Mesothelial cell of epicardium (in vitro differentiated cells): ENCODE results near the gene DPP6. TPM values are rescaled to one million over a fixed set of nuclear protein-coding genes. Genes with fewer than 3 reads are reported as not detected.
"Not testable (repeated sequence)": the region's sequence is repeated elsewhere in the genome, so short reads cannot be mapped to it uniquely, and the experiment has no call there.

Source experiments
- DNase-seq, 2 experiments: peaks; one replicate each; pipeline ENCODE4 v3.0.0; 2021; ENCODE audit warnings: low spot score in 2 of 2; ENCODE audit not compliant: unreplicated experiment in 2 of 2
- H3K27ac Mint-ChIP-seq: 2 replicates; pipeline ENCODE4 v1.8.0; 2021; ENCODE audit warnings: mixed read lengths
- H3K27me3 Mint-ChIP-seq: 2 replicates; pipeline ENCODE4 v1.8.0; 2021; ENCODE audit warnings: low read depth, mixed read lengths
- H3K36me3 Mint-ChIP-seq: 2 replicates; pipeline ENCODE4 v1.8.0; 2021; ENCODE audit warnings: mixed read lengths
- H3K4me1 Mint-ChIP-seq: 2 replicates; pipeline ENCODE4 v1.8.0; 2021; ENCODE audit warnings: mixed read lengths
- H3K4me3 Mint-ChIP-seq: 2 replicates; pipeline ENCODE4 v1.8.0; 2021; ENCODE audit warnings: mild to moderate bottlenecking, moderate library complexity, mixed read lengths
- H3K9me3 Mint-ChIP-seq: 2 replicates; pipeline ENCODE4 v1.8.0; 2021; ENCODE audit warnings: mixed read lengths
- total RNA-seq: library from RNA; stranded (reverse); gene quantifications from 3 replicates; pipeline ENCODE4 v1.2.1, GENCODE V29; 2021
- TF ChIP-seq, protein P1 (sequence below): fragments of 200-600 bp; sonication (generic); IDR thresholded peaks from one replicate; pipeline ENCODE4 v1.5.0; 2021; ENCODE audit warnings: antibody characterized with exemption; ENCODE audit not compliant: unreplicated experiment

Gene DPP6
- total RNA-seq, 1 donor from 2014 or later, result 0.09 TPM

DNA sequence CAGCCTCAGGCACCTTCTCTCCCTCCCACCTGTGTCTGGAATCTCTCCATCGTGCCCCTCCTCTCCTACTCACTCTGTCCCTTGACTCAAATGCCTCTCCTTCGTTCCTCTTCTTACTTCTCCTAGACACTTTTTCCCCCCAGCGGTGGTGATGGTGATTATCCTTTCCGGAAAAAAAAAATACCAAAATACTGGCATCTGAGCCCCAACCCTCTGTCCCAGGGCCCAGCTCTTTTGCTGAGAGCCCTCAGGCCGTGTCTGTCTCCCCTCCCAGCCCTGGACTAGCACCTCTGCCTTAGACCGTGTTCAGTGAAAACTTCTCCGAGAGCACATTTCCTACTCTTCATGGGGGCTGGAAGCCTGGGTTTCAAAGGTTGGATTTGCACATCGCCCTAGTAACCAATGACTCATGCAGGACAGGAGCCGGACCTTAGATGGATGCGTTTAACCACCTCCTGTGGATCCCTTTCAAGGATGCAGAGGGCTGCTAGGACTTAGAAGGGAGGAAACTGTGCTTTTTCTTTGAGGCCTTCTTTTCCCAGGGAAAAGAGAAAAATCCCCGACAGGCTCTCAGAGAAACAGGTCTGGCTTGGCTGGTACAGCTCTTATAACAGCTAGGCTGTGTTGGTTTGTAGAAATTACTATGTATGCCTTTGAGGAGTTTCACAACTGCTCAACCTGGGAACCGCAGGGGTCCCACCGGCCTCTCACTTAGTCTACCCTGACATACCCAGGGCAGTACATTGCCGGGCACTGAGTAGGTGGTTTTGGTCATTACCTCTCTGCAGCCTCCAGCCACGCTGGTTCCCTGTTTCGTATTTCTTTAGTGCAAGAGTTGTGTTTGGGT lies 1.5 kb downstream of the DPP6 start:
- not testable (repeated sequence) for H3K36me3 Mint-ChIP-seq, DNase-seq, H3K4me1 Mint-ChIP-seq, H3K9me3 Mint-ChIP-seq, H3K27ac Mint-ChIP-seq
- Mint-ChIP-seq H3K4me3 (peak overlapping the region; percentile 30), H3K27me3 (peaks cover 40% of the 10 kb centered on the region)

DNA sequence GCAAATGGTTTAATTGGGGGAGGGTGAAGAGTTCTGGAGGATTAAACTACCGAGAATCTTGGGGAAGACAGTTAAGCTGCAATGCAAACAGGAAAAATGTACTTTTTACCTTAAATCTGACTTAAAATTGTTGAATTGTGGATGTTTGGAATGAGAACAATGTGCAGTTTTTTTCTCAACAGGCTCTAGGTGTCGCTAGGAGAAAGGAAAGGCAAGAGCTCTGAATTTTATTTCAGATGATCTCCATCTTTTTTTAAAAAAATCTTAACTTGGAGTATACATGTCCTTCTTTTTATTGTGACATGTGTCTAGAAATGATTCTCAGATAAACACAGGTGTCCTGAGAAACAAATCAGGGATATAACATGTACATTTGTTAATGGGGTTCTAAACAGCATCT lies 2.5 kb downstream of the DPP6 start:
- H3K4me1 Mint-ChIP-seq, H3K36me3 Mint-ChIP-seq, H3K27ac Mint-ChIP-seq, H3K4me3 Mint-ChIP-seq, H3K9me3 Mint-ChIP-seq, DNase-seq: not testable (repeated sequence)
- peaks cover 40% of the 10 kb centered on the region for H3K27me3 Mint-ChIP-seq

DNA sequence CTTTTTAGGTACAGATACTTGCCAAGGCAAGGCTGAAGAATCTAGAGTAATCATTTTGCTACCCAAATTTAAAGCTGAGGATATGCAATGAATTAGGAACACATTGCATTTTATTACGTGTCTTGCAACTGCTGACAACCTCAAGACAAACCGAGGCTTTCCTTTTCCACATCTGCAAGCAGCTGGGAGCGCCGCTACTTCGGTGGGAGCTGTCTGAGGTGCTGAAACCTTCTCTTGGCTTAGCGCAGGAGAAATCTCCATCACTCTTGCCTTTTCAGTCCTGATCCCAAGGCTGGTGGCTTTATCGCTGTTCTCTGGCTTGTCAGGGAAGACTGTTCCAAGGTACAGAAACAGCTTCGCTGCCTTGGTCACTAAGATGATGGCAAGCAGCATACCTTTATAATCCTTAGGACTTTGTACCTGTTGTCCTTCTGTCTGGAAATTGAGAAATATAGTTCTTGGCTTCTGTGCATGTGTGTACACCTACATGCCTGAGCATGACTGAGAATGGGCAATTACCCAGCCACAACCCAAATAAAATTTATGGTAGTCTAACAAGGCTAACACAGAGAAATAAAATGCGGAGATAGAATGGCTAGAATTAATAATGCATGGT lies 3.4 kb downstream of the DPP6 start:
- H3K4me1 Mint-ChIP-seq, H3K27ac Mint-ChIP-seq, H3K36me3 Mint-ChIP-seq, H3K4me3 Mint-ChIP-seq, H3K9me3 Mint-ChIP-seq: not testable (repeated sequence)
- DNase-seq, result peak in 1 of 2 experiments; percentile 65
- H3K27me3 Mint-ChIP-seq, result peaks cover 36% of the 10 kb centered on the region

DNA sequence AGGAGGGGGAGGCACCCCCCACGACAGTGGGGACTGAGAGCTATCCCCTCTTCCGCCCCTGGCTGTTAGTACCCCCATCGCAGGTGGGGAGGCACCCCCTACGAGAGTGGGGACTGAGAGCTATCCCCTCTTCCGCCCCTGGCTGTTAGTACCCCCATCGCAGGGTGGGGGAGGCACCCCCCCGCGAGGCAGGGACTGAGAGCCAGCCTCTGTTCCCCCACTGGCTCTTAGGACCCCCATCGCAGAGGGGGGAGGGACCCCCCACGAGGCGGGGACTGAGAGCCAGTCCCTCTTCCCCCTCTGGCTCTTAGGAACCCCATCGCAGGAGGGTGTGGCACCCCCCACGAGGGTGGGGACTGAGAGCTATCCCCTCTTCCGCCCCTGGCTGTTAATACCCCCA lies 6.6 kb downstream of the DPP6 start:
- H3K9me3 Mint-ChIP-seq, DNase-seq, H3K4me3 Mint-ChIP-seq, H3K27ac Mint-ChIP-seq, H3K4me1 Mint-ChIP-seq, H3K36me3 Mint-ChIP-seq: not testable (repeated sequence)
- H3K27me3 Mint-ChIP-seq, result peaks cover 21% of the 10 kb centered on the region

DNA sequence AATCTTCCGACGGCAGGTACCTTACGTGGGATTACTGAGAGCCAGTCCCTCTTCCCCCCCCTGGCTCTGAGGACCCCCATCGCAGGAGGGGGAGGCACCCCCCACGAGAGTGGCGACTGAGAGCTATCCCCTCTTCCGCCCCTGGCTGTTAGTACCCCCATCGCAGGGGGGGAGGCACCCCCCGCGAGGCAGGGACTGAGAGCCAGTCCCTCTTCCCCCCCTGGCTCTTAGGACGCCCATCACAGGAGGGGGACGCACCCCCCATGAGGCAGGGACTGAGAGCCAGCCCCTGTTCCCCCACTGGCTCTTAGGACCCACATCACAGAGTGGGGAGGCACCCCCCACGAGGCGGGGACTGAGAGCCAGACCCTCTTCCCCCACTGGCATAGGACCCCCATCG lies 8.4 kb downstream of the DPP6 start:
- peaks cover 13% of the 10 kb centered on the region for H3K9me3 Mint-ChIP-seq
- not testable (repeated sequence) for H3K4me3 Mint-ChIP-seq, H3K27me3 Mint-ChIP-seq, H3K27ac Mint-ChIP-seq, DNase-seq, H3K4me1 Mint-ChIP-seq, H3K36me3 Mint-ChIP-seq

DNA sequence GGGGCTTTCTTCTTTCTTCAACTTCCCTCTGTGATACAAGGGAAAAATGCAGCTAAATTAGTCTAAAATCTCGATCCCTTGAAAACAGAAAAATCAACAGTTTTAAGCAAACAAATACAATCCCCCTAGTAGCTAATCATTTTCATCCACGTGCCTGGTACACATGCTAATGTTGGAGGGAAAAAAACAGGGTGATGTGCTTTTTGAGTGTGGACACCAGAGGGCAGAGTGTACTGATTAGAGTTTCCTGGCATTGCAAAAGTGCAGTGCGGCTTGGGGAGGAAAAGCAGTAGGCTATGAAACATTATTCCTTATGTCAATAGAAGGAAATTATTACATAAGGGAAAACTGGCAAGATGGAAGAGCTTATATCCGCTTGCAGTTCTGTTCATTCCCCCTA lies 19.6 kb downstream of the DPP6 start:
- not testable (repeated sequence) for H3K4me1 Mint-ChIP-seq, H3K4me3 Mint-ChIP-seq, H3K36me3 Mint-ChIP-seq, H3K27ac Mint-ChIP-seq, DNase-seq, H3K9me3 Mint-ChIP-seq, H3K27me3 Mint-ChIP-seq
- TF ChIP-seq, protein P1, sequence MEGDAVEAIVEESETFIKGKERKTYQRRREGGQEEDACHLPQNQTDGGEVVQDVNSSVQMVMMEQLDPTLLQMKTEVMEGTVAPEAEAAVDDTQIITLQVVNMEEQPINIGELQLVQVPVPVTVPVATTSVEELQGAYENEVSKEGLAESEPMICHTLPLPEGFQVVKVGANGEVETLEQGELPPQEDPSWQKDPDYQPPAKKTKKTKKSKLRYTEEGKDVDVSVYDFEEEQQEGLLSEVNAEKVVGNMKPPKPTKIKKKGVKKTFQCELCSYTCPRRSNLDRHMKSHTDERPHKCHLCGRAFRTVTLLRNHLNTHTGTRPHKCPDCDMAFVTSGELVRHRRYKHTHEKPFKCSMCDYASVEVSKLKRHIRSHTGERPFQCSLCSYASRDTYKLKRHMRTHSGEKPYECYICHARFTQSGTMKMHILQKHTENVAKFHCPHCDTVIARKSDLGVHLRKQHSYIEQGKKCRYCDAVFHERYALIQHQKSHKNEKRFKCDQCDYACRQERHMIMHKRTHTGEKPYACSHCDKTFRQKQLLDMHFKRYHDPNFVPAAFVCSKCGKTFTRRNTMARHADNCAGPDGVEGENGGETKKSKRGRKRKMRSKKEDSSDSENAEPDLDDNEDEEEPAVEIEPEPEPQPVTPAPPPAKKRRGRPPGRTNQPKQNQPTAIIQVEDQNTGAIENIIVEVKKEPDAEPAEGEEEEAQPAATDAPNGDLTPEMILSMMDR, result peak; percentile 33

DNA sequence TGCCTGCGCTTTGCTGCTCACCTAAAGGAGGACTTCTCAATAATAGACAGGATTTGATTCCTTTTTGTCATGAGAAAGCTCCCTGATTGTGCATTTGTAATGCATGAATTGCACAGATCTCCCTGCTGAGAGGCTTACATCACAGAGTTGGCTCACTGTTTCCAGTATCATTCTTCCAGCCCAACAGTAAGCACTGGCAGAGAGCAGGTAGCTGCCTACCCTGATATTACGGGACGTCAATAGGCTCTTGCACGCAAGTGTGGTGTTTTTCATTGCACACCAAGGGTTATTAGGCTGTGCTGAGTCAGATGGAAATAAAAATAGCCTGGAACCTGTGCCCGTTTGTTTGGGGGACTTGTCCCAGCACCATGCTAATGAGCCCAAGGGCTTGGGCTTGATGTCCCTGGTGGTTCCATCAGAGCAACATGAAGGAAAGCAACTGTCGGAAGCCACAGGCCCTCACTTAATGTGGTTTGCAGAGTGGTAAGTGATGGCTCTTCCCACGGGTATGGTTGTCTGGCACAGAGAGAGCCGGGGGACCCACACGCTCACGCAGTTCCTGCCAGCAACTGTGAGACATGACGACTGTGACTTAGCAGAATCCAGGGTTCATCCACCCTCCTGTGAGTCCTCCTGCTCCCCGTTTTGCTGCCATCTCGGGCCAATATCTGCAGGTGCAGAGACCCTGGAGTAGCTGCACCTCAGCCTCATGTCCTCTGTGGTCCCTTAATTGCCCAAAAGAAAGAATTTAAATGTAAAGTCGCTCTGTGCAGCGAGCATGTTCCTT lies 20.4 kb downstream of the DPP6 start:
- DNase-seq, H3K36me3 Mint-ChIP-seq, H3K27ac Mint-ChIP-seq, H3K9me3 Mint-ChIP-seq, H3K4me1 Mint-ChIP-seq, H3K27me3 Mint-ChIP-seq, H3K4me3 Mint-ChIP-seq: not testable (repeated sequence)

DNA sequence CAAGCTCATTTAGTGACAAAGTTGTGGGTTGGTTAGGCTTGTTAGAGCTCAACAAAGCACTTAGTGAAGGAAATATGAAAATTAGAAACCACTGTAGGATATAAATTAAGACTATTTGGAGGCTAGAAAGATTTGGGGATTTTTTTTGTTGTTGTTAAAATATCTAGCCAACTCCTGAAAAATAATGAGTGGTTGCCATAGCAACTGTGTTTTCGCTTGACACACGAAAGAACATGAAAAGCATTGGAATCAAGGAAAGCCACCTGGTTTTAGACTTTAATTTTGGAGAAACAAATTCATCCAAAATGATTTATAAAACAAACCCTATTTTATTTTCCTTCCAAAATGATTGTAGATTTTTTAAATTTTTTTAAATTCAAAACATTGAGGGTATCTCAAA lies 26.3 kb downstream of the DPP6 start:
- not testable (repeated sequence) for H3K9me3 Mint-ChIP-seq, H3K4me1 Mint-ChIP-seq, H3K27me3 Mint-ChIP-seq, H3K36me3 Mint-ChIP-seq, H3K27ac Mint-ChIP-seq, DNase-seq, H3K4me3 Mint-ChIP-seq

DNA sequence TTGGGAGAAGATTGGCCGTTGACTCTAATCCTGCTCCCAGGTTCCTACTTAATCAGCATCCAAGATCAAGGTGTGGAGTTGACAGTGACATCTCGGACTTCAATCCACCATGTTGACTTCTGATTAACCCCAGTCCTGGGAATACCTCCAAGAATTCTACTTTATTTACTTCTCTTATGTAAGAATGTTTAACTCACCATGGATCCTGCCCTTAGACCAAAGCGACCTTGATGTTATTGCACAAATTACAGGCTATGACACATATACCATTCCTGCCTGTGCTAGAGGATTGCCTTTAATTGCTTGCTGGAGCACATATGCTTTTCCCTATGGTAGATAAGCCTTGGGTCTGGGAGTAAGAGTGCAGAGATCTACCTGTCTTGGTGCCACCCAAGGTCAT lies 28.1 kb downstream of the DPP6 start:
- not testable (repeated sequence) for H3K27me3 Mint-ChIP-seq, H3K9me3 Mint-ChIP-seq, H3K4me3 Mint-ChIP-seq, H3K27ac Mint-ChIP-seq, DNase-seq, H3K36me3 Mint-ChIP-seq, H3K4me1 Mint-ChIP-seq

DNA sequence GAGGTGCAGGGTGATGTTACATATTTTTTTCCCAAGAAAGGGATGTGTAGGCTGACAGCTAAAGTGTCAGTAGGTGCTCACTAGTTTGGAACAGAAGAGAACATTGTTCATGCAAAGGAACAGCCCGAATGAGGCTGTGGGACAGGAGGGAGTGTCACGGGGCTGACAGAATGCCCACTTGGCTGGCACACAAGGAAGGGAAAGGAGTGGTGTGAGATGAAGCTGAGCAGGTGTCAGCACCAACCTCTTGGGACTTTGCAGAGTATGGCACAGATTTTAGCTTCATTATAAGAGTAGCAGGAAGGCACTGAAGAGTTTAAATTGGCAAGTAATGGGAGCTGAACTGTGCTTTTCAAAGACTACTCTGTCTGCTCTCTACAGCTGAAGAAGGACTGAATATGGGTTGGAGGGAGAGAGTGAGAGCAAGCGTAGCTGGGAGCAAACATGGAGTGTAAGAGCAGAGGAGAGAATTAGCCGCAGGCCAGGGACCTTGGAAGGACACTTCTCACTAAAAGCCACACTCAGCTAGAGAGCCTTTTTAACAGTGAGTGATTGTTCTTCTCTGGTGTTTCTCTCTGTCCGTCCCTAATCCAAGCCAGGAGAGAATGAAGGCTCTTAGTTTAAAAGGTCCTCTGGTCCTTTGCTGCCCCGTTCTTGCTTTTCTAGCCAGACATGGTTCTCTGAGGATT lies 35.0 kb downstream of the DPP6 start:
- not testable (repeated sequence) for H3K27ac Mint-ChIP-seq, H3K4me1 Mint-ChIP-seq, H3K4me3 Mint-ChIP-seq, DNase-seq, H3K27me3 Mint-ChIP-seq, H3K9me3 Mint-ChIP-seq, H3K36me3 Mint-ChIP-seq

DNA sequence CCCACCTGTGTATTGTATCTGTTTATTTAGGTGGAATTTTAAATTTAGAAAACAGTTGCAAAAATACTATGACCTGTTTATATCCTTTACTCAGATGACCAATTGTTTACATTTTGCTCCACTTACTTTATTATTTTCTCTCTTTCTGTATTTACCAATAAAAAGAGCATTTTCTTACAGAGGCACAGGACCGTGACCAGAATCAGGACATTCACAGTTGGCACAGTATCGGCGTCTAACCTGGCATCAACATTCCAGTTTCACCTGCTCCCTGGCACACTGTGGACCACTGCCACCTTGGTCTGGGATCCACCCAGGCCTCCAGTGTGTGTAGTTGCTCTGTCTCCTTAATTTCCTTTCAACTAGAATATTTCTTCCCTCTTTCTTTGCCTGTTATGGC lies 39.9 kb downstream of the DPP6 start:
- not testable (repeated sequence) for H3K9me3 Mint-ChIP-seq, H3K27me3 Mint-ChIP-seq, H3K27ac Mint-ChIP-seq, H3K4me1 Mint-ChIP-seq, H3K4me3 Mint-ChIP-seq, DNase-seq, H3K36me3 Mint-ChIP-seq

DNA sequence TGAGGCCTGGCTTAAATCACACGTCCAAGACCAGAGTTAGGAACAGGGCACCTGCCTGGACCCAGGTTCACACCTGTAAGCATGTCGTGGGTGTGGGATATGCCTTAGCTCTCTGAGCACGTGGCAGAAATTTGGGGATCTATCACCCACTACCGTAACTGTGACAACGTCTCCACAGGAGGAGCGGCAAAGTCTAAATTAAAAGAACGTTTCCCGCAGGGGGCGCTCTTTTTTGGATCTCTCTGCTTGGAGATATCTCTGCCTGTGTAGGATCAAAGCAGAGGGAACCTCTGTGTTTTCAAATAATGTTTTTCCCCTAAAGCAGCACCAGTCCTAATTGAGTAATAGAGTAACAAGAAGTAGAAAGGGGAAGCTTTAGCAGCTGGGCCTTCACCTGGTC lies 43.0 kb downstream of the DPP6 start:
- H3K4me3 Mint-ChIP-seq, result not testable (repeated sequence)

More for the DNA sequence above, 43.0 kb downstream of the DPP6 start:
- not testable (repeated sequence) for H3K9me3 Mint-ChIP-seq, H3K4me1 Mint-ChIP-seq, H3K27me3 Mint-ChIP-seq, DNase-seq, H3K27ac Mint-ChIP-seq, H3K36me3 Mint-ChIP-seq
